K562 (cell line): ENCODE data around the gene CPNE2. TPM values are rescaled to one million over a fixed set of nuclear protein-coding genes. Genes with fewer than 3 reads are reported as not detected.

Experiments used
- ATAC-seq: fragments of 200-7000 bp; cut with Tn5 transposase; 3 replicates; pipeline ENCODE4 v1.9.1; 2020; ENCODE audit warnings: moderate library complexity
- BruUV-seq: library from RNA; stranded (reverse); fragments of 400-500 nt; replicated peaks from 2 replicates; lab custom pipeline; 2021; lab: Mats Ljungman, UMichigan
- CTCF ChIA-PET: fragments of 300-600 bp; formaldehyde crosslinking; extraction: SDS; loops from one replicate; lab custom pipeline; 2021; ENCODE audit warnings: low intra/inter-chr PET ratio; lab: Yijun Ruan, JAX
- POLR2A ChIA-PET: fragments of 300-600, 350-650 bp; sonication (Branson Sonifier 250); formaldehyde crosslinking; extraction: SDS; loops from one replicate; lab custom pipeline; 2021; ENCODE audit warnings: antibody characterized with exemption, inconsistent platforms; lab: Yijun Ruan, JAX
- DNase-seq, 4 experiments: peaks; one replicate each; pipeline versions ENCODE4 v3.0.0 to v3.0.0-alpha.2; 2011 to 2018; ENCODE audit warnings: low spot score in 3 of 4, mixed read lengths in 3 of 4; ENCODE audit errors: extremely low read depth in 1 of 4
- FAIRE-seq: peaks from 2 replicates; lab custom pipeline; 2011; peaks lifted over from hg19 to GRCh38; lab: Jason Lieb, UNC
- H2AFZ ChIP-seq: 2 replicates; pipeline ENCODE4 v1.6.0; 2011; ENCODE audit warnings: low read depth, low read length, control low read depth, inconsistent platforms
- H3K27ac ChIP-seq: fragments of 200-600 bp; 3 replicates; pipeline ENCODE4 v1.8.0; 2011; ENCODE audit warnings: low read depth, mild to moderate bottlenecking, control low read depth, inconsistent platforms, low read length, moderate library complexity, mixed read lengths; ENCODE audit errors: extremely low read depth
- H3K27me3 ChIP-seq, 2 experiments: fragments of 300-600 bp in 1 of 2; 2 replicates in 1 of 2; 3 replicates in 1 of 2; pipeline versions ENCODE4 v1.6.0 to v1.8.0; 2011; ENCODE audit warnings: inconsistent platforms in 2 of 2, low read length in 2 of 2, mild to moderate bottlenecking in 1 of 2, mixed read lengths in 1 of 2, moderate library complexity in 1 of 2; ENCODE audit not compliant: control insufficient read depth in 2 of 2, insufficient read depth in 2 of 2
- H3K36me3 ChIP-seq: fragments of 300-600 bp; 3 replicates; pipeline ENCODE4 v1.8.0; 2011; ENCODE audit warnings: mild to moderate bottlenecking, low read length, inconsistent platforms; ENCODE audit not compliant: control insufficient read depth, insufficient read depth
- H3K4me1 ChIP-seq, 2 experiments: fragments of 200-600 bp in 1 of 2; replicated peaks in 1 of 2; 2 replicates in 1 of 2; 3 replicates in 1 of 2; pipeline versions ENCODE4 v1.5.1 to v1.8.0; 2011; ENCODE audit warnings: inconsistent platforms in 2 of 2, low read length in 2 of 2, mild to moderate bottlenecking in 1 of 2, mixed read lengths in 1 of 2, moderate library complexity in 1 of 2; ENCODE audit not compliant: control insufficient read depth in 2 of 2, insufficient read depth in 2 of 2
- H3K4me2 ChIP-seq: 2 replicates; pipeline ENCODE4 v1.6.1; 2011; ENCODE audit warnings: low read length, control low read depth, inconsistent platforms, mixed read lengths; ENCODE audit not compliant: insufficient read depth
- H3K4me3 ChIP-seq: fragments of 200-600 bp; sonication (generic), shearing (Covaris generic); 2 replicates; pipeline ENCODE4 v1.5.1; 2016; ENCODE audit warnings: control low read depth, inconsistent platforms
- H3K79me2 ChIP-seq: fragments of 200-600 bp; 3 replicates; pipeline ENCODE4 v1.8.0; 2011; ENCODE audit warnings: low read length, inconsistent platforms; ENCODE audit not compliant: control insufficient read depth, insufficient read depth
- H3K9ac ChIP-seq, 2 experiments: 2 replicates each; pipeline versions ENCODE4 v1.6.0 to v1.6.1; 2011; ENCODE audit warnings: low read depth in 2 of 2, low read length in 2 of 2, control low read depth in 1 of 2, inconsistent platforms in 1 of 2, mild to moderate bottlenecking in 1 of 2, mixed read lengths in 1 of 2; ENCODE audit not compliant: insufficient read depth in 1 of 2
- H3K9me1 ChIP-seq: one replicate; pipeline ENCODE4 v1.6.0; 2011; ENCODE audit warnings: inconsistent platforms, mild to moderate bottlenecking, low read length, moderate library complexity; ENCODE audit not compliant: control insufficient read depth, insufficient read depth
- H3K9me3 ChIP-seq: replicated peaks from 2 replicates; pipeline ENCODE4 v1.5.1; 2011; ENCODE audit warnings: low read depth, low read length, inconsistent platforms; ENCODE audit not compliant: control insufficient read depth, insufficient read depth
- H4K20me1 ChIP-seq: replicated peaks from 2 replicates; pipeline ENCODE4 v1.6.1; 2011; ENCODE audit warnings: low read length, inconsistent platforms, mixed read lengths; ENCODE audit not compliant: control insufficient read depth, insufficient read depth
- ZNF354B ChIP-seq: fragments of 250-450 bp; sonication (Bioruptor Pico); IDR thresholded peaks from 2 replicates; pipeline ENCODE4 v1.4.0; 2020
- WGBS: fragments of 100-300 bp; shearing (Covaris generic); methylation state at CpG from one replicate; pipeline ENCODE4 v1.1.6; 2016; ENCODE audit warnings: low coverage, mixed read lengths; ENCODE audit not compliant: insufficient coverage; ENCODE audit errors: missing lambda C conversion rate; 5-methylcytosine and 5-hydroxymethylcytosine counted together
- in situ Hi-C: fragments of 300-500 bp; cut with MboI; formaldehyde crosslinking; loops from 4 replicates; pipeline ENCODE4 v1.15.0; 2018; ENCODE audit warnings: inconsistent platforms, mixed read lengths
- intact Hi-C: fragments of 100-400 bp; cut with micrococcal nuclease; formaldehyde crosslinking; loops from 2 replicates; pipeline ENCODE4 v1.14.2; 2022
- polyA plus RNA-seq, 8 experiments: library from polyadenylated mRNA; depleted of rRNA in 4 of 8; stranded (reverse) in 5 of 8; unstranded in 3 of 8; fragments of >200 nt; fragmentation: Nextera tagmentation in 2 of 8; fragmentation: Illumina TruSeq in 1 of 8; extraction: Ambion mirVana in 2 of 8; extraction: Trizol in 1 of 8; gene quantifications; 2 replicates each; pipeline versions ENCODE4 v1.2.1 to v1.2.3, GENCODE V29; 2011 to 2014; ENCODE audit warnings: inconsistent platforms in 1 of 8, missing spikeins in 1 of 8
- total RNA-seq, 7 experiments: library from RNA; depleted of rRNA in 6 of 7; stranded (reverse); fragments of >200 nt in 6 of 7; fragmentation: Illumina TruSeq in 2 of 7; extraction: Trizol in 2 of 7; gene quantifications; 2 replicates each; pipeline versions ENCODE4 v1.2.1 to v1.2.3, GENCODE V29; 2011 to 2021; ENCODE audit warnings: low replicate concordance in 1 of 7
- TF ChIP-seq, protein P1 (sequence below), 3 experiments: IDR thresholded peaks in 2 of 3; conservative IDR thresholded peaks in 1 of 3; 2 replicates each; pipeline ENCODE4 v1.5.1; 2011 to 2012; ENCODE audit warnings: low read length in 3 of 3, mild to moderate bottlenecking in 3 of 3, control low read depth in 2 of 3, improper control_type of control experiment in 1 of 3, inconsistent platforms in 1 of 3, low read depth in 1 of 3, mixed read lengths in 1 of 3, moderate library complexity in 1 of 3; ENCODE audit not compliant: insufficient read depth in 2 of 3

CPNE2 gene
- total and polyA plus RNA-seq, 9 of the 15 experiments (the other 6 are each of a cell fraction or from before 2014, with no cell fraction given): 3.0 to 13.9 (median 8.6) TPM

GRCh38 chr16:57098188-57098841 lies 5.9 kb downstream of the CPNE2 start:
- Histone ChIP-seq H3K4me3 (no peak overlapping the region), H3K27me3 (no peaks in the 10 kb centered on the region; a peak in 1 of 5 replicates), H3K36me3 (no peaks in the 10 kb centered on the region), H2AFZ (no peak overlapping the region), H3K4me2 (no peak overlapping the region), H3K9me3 (no peaks in the 10 kb centered on the region), H3K4me1 (peaks cover 11 to 16% of the 10 kb centered on the region in 2 experiments; a peak in 4 of 5 replicates), H4K20me1 (peaks cover 23% of the 10 kb centered on the region), H3K27ac (no peak overlapping the region), H3K9me1 (no peaks in the 10 kb centered on the region), H3K9ac (no peak overlapping the region), H3K79me2 (no peaks in the 10 kb centered on the region)
- TF ChIP-seq, protein P1, sequence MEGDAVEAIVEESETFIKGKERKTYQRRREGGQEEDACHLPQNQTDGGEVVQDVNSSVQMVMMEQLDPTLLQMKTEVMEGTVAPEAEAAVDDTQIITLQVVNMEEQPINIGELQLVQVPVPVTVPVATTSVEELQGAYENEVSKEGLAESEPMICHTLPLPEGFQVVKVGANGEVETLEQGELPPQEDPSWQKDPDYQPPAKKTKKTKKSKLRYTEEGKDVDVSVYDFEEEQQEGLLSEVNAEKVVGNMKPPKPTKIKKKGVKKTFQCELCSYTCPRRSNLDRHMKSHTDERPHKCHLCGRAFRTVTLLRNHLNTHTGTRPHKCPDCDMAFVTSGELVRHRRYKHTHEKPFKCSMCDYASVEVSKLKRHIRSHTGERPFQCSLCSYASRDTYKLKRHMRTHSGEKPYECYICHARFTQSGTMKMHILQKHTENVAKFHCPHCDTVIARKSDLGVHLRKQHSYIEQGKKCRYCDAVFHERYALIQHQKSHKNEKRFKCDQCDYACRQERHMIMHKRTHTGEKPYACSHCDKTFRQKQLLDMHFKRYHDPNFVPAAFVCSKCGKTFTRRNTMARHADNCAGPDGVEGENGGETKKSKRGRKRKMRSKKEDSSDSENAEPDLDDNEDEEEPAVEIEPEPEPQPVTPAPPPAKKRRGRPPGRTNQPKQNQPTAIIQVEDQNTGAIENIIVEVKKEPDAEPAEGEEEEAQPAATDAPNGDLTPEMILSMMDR (IDR thresholded peaks at IDR 0.05 in 2 of 3, conservative IDR thresholded peaks at IDR 0.05 in 1 of 3; ENCODE audit: insufficient read depth in 2 of 3, low read depth in 1 of 3, low read length in 3 of 3): 0 out of 6 replicates have a peak, but pooled peaks of 1 of the 3 experiments have one; percentile 11
- no peak for TF ChIP-seq ZNF354B (CRISPR knock-in tag)
- no peak for FAIRE-seq
- ChIA-PET CTCF (no interaction called here), POLR2A (interaction anchor here (1.2 to 2.0 kb wide), 4 partner anchors 8 to 16 kb away, joined by 3 to 7 read pairs (median 4); no protein-coding TSS in a partner anchor)
- in situ Hi-C loops (no loop called here), intact Hi-C loops (no loop called here)
- no TSS peak for BruUV-seq
- DNase-seq: no peak
- ATAC-seq: peak; percentile 20; the same call in 1 of the 3 replicates
- 17% methylated on average over 14 of the region's 14 CpGs for WGBS
